ENCODE results near the gene MS4A4E. TPM values are rescaled to one million over a fixed set of nuclear protein-coding genes. Genes with fewer than 3 reads are reported as not detected.
A peak's percentile ranks its signal among the peaks of the same experiment; 100 is the strongest.

MS4A4E gene
- total RNA-seq, 4 donors from 2014 or later: 4.8 to 15.9 (median 13.2) TPM

GRCh38 chr11:60172011-60172410, 70.9 kb downstream of the MS4A4E start:
- Histone ChIP-seq H3K4me3 (no peak overlapping the region), H3K9me3 (no peaks in the 10 kb centered on the region), H3K27me3 (no peaks in the 10 kb centered on the region), H3K27ac (no peak overlapping the region), H3K36me3 (no peaks in the 10 kb centered on the region), H3K4me1 (no peaks in the 10 kb centered on the region)
- DNase-seq (ENCODE audit: low spot score in 2 of 2): no peak
- TF ChIP-seq POLR2A (IDR thresholded peaks at IDR 0.05) (no peak), EP300 (IDR thresholded peaks at IDR 0.05) (no peak), CTCF (IDR thresholded peaks at IDR 0.05) (no peak)

- no peak for DNase-seq (ENCODE audit: low spot score in 2 of 2)
- H3K27ac ChIP-seq: no peak overlapping the region
- no peaks in the 10 kb centered on the region for H3K27me3 ChIP-seq
- no peak overlapping the region for H3K4me3 ChIP-seq
- H3K9me3 ChIP-seq: no peaks in the 10 kb centered on the region
- H3K36me3 ChIP-seq: no peaks in the 10 kb centered on the region
- no peaks in the 10 kb centered on the region for H3K4me1 ChIP-seq
- 88 to 89% methylated on average over 1 of the region's 1 CpG for WGBS, 2 donors
- TF ChIP-seq POLR2A (IDR thresholded peaks at IDR 0.05): no peak
- TF ChIP-seq EP300 (IDR thresholded peaks at IDR 0.05): no peak
- TF ChIP-seq CTCF (IDR thresholded peaks at IDR 0.05): no peak
Measured at GRCh38 chr11:60170566-60170965, 72.4 kb downstream of the MS4A4E start.

GRCh38 chr11:60169264-60169915, 73.5 kb downstream of the MS4A4E start:
- no peaks in the 10 kb centered on the region for H3K27me3 ChIP-seq
- WGBS, 2 donors: 55 to 64% methylated on average over 6 of the region's 6 CpGs
- peaks cover 0 to 6% (median 0%) of the 10 kb centered on the region in 4 donors for H3K9me3 ChIP-seq
- peak in 3 of 5 experiments; percentile 8 to 48 (median 29) for TF ChIP-seq CTCF (IDR thresholded peaks at IDR 0.05)
- TF ChIP-seq EP300 (IDR thresholded peaks at IDR 0.05): peak in 1 of 2 donors; percentile 30
- no peak for TF ChIP-seq POLR2A (IDR thresholded peaks at IDR 0.05)
- DNase-seq (ENCODE audit: low spot score in 2 of 2): no peak
- H3K27ac ChIP-seq: no peak overlapping the region
- H3K4me3 ChIP-seq: no peak overlapping the region
- H3K36me3 ChIP-seq: no peaks in the 10 kb centered on the region
- no peaks in the 10 kb centered on the region for H3K4me1 ChIP-seq

GRCh38 chr11:60168306-60168705, 74.6 kb downstream of the MS4A4E start:
- TF ChIP-seq CTCF (IDR thresholded peaks at IDR 0.05): no peak
- no peak for TF ChIP-seq POLR2A (IDR thresholded peaks at IDR 0.05)
- TF ChIP-seq EP300 (IDR thresholded peaks at IDR 0.05): no peak

GRCh38 chr11:60165951-60166350, 77.0 kb downstream of the MS4A4E start:
- Histone ChIP-seq H3K36me3 (no peaks in the 10 kb centered on the region), H3K4me1 (no peaks in the 10 kb centered on the region), H3K27me3 (no peaks in the 10 kb centered on the region), H3K27ac (no peak overlapping the region), H3K9me3 (peaks cover 0 to 6% (median 0%) of the 10 kb centered on the region in 4 donors), H3K4me3 (no peak overlapping the region)
- DNase-seq (ENCODE audit: low spot score in 2 of 2): no peak
- TF ChIP-seq POLR2A (IDR thresholded peaks at IDR 0.05) (no peak), EP300 (IDR thresholded peaks at IDR 0.05) (no peak), CTCF (IDR thresholded peaks at IDR 0.05) (no peak)

More at GRCh38 chr11:60168306-60168705, 74.6 kb downstream of the MS4A4E start:
- H3K36me3 ChIP-seq: no peaks in the 10 kb centered on the region
- no peaks in the 10 kb centered on the region for H3K27me3 ChIP-seq
- H3K4me1 ChIP-seq: no peaks in the 10 kb centered on the region
- H3K4me3 ChIP-seq: no peak overlapping the region
- 87 to 88% methylated on average over 6 of the region's 6 CpGs for WGBS, 2 donors
- H3K9me3 ChIP-seq: peaks cover 0 to 6% (median 0%) of the 10 kb centered on the region in 4 donors
- H3K27ac ChIP-seq: no peak overlapping the region
- no peak for DNase-seq (ENCODE audit: low spot score in 2 of 2)
